Smooth muscle cell (in vitro differentiated cells): ENCODE measurements around the gene ASPN. TPM values are rescaled to one million over a fixed set of nuclear protein-coding genes. Genes with fewer than 3 reads are reported as not detected.

Experiments used
- DNase-seq: peaks from one replicate; lab custom pipeline; 2025; ENCODE audit not compliant: unreplicated experiment; lab: John Stamatoyannopoulos, UW
- H2AFZ ChIP-seq: fragments of 200-600 bp; sonication (generic); 2 replicates; pipeline ENCODE4 v1.6.0; 2016; ENCODE audit warnings: antibody characterized with exemption, low read depth, mild to moderate bottlenecking
- H3F3A ChIP-seq: fragments of 200-600 bp; sonication (generic); 2 replicates; pipeline ENCODE4 v1.6.0; 2017; ENCODE audit warnings: antibody characterized with exemption, low read depth
- H3K27ac ChIP-seq: fragments of 200-600 bp; sonication (generic); 2 replicates; pipeline ENCODE4 v1.5.1; 2016; ENCODE audit warnings: low read depth, mild to moderate bottlenecking
- H3K27me3 ChIP-seq: fragments of 200-600 bp; sonication (generic); 2 replicates; pipeline ENCODE4 v1.6.1; 2016; ENCODE audit warnings: low read depth, mild to moderate bottlenecking
- H3K36me3 ChIP-seq: fragments of 200-600 bp; sonication (generic); 2 replicates; pipeline ENCODE4 v1.5.1; 2016; ENCODE audit warnings: low read depth
- H3K4me1 ChIP-seq: fragments of 200-600 bp; sonication (generic); 2 replicates; pipeline ENCODE4 v1.5.1; 2016; ENCODE audit warnings: low read depth
- H3K4me2 ChIP-seq: fragments of 200-600 bp; sonication (generic); 2 replicates; pipeline ENCODE4 v1.6.0; 2016; ENCODE audit warnings: mild to moderate bottlenecking
- H3K4me3 ChIP-seq: fragments of 200-600 bp; sonication (generic); 2 replicates; pipeline ENCODE4 v1.5.1; 2016; ENCODE audit warnings: mild to moderate bottlenecking
- H3K79me2 ChIP-seq: fragments of 200-600 bp; sonication (generic); 2 replicates; pipeline ENCODE4 v1.6.0; 2016; ENCODE audit warnings: low read depth, mild to moderate bottlenecking
- H3K9ac ChIP-seq: fragments of 200-600 bp; sonication (generic); 2 replicates; pipeline ENCODE4 v1.6.0; 2016; ENCODE audit warnings: low read depth
- H3K9me3 ChIP-seq: fragments of 200-600 bp; sonication (generic); replicated peaks from 2 replicates; pipeline ENCODE4 v1.5.1; 2016; ENCODE audit warnings: low read depth
- H4K20me1 ChIP-seq: fragments of 200-600 bp; sonication (generic); 2 replicates; pipeline ENCODE4 v1.6.0; 2016; ENCODE audit warnings: low read depth
- CTCF ChIP-seq: fragments of 200-600 bp; sonication (generic); IDR thresholded peaks from 2 replicates; pipeline ENCODE4 v1.5.1; 2017; ENCODE audit warnings: borderline replicate concordance, mild to moderate bottlenecking, antibody characterized with exemption; ENCODE audit not compliant: insufficient read depth, poor library complexity, severe bottlenecking
- WGBS: methylation state at CpG from one replicate; pipeline ENCODE4 v1.1.7; 2016; ENCODE audit warnings: low lambda C conversion rate; 5-methylcytosine and 5-hydroxymethylcytosine counted together
- polyA plus RNA-seq: library from polyadenylated mRNA; unstranded; fragments of >200 nt; fragmentation: Nextera tagmentation; extraction: Ambion mirVana; gene quantifications from 2 replicates; pipeline ENCODE4 v1.2.1, GENCODE V29; 2016
- total RNA-seq: library from RNA; depleted of rRNA; stranded (reverse); fragments of >200 nt; gene quantifications from 2 replicates; pipeline ENCODE4 v1.2.3, GENCODE V29; 2014

The ASPN gene
- total and polyA plus RNA-seq, 2 experiments from 2014 or later = 17.0 to 30.0 TPM

GRCh38 chr9:92476962-92477361 lies 5.3 kb downstream of the ASPN start:
- no peak overlapping the region for H3K27ac ChIP-seq
- H3K4me3 ChIP-seq = no peak overlapping the region
- WGBS = 100% methylated on average over 1 of the region's 1 CpG
- no peak for DNase-seq
- no peaks in the 10 kb centered on the region for H3K9me3 ChIP-seq
- peaks cover 17% of the 10 kb centered on the region for H3F3A ChIP-seq
- H3K9ac ChIP-seq = no peak overlapping the region
- no peaks in the 10 kb centered on the region for H4K20me1 ChIP-seq
- peaks cover 21% of the 10 kb centered on the region for H3K4me1 ChIP-seq
- no peak for TF ChIP-seq CTCF
- no peak overlapping the region for H3K4me2 ChIP-seq
- no peak overlapping the region for H2AFZ ChIP-seq
- H3K36me3 ChIP-seq = no peaks in the 10 kb centered on the region
- no peaks in the 10 kb centered on the region for H3K27me3 ChIP-seq
- H3K79me2 ChIP-seq = peaks cover 10% of the 10 kb centered on the region

- Histone ChIP-seq H4K20me1 (no peaks in the 10 kb centered on the region), H3K79me2 (peaks cover 10% of the 10 kb centered on the region), H3K4me2 (no peak overlapping the region), H3K9me3 (no peaks in the 10 kb centered on the region), H3K4me1 (peaks cover 3% of the 10 kb centered on the region), H3F3A (peaks cover 10% of the 10 kb centered on the region), H3K9ac (no peak overlapping the region), H3K4me3 (no peak overlapping the region), H3K36me3 (no peaks in the 10 kb centered on the region), H3K27ac (no peak overlapping the region), H2AFZ (no peak overlapping the region), H3K27me3 (no peaks in the 10 kb centered on the region)
- TF ChIP-seq CTCF = no peak
- 96% methylated on average over 3 of the region's 3 CpGs for WGBS
- no peak for DNase-seq
Observed at GRCh38 chr9:92474587-92474986, 7.7 kb downstream of the ASPN start.

- no peaks in the 10 kb centered on the region for H3K27me3 ChIP-seq
- no peak overlapping the region for H3K4me3 ChIP-seq
- no peaks in the 10 kb centered on the region for H3K4me1 ChIP-seq
- 86% methylated on average over 2 of the region's 2 CpGs for WGBS
- H4K20me1 ChIP-seq = no peaks in the 10 kb centered on the region
- H3K4me2 ChIP-seq = no peak overlapping the region
- H2AFZ ChIP-seq = no peak overlapping the region
- no peak for DNase-seq
- H3K36me3 ChIP-seq = no peaks in the 10 kb centered on the region
- peaks cover 32% of the 10 kb centered on the region for H3F3A ChIP-seq
- no peaks in the 10 kb centered on the region for H3K9me3 ChIP-seq
- no peak for TF ChIP-seq CTCF
- H3K27ac ChIP-seq = peak overlapping the region; percentile 42
- no peaks in the 10 kb centered on the region for H3K79me2 ChIP-seq
- no peak overlapping the region for H3K9ac ChIP-seq
Observed at GRCh38 chr9:92468206-92468605, 14.1 kb downstream of the ASPN start.

- H3K27me3 ChIP-seq = no peaks in the 10 kb centered on the region
- peak overlapping the region; percentile 42 for H3K27ac ChIP-seq
- no peaks in the 10 kb centered on the region for H3K79me2 ChIP-seq
- no peak for TF ChIP-seq CTCF
- H3K4me3 ChIP-seq = no peak overlapping the region
- no peaks in the 10 kb centered on the region for H3K4me1 ChIP-seq
- 86% methylated on average over 2 of the region's 2 CpGs for WGBS
- no peak overlapping the region for H3K4me2 ChIP-seq
- no peaks in the 10 kb centered on the region for H4K20me1 ChIP-seq
- no peak overlapping the region for H3K9ac ChIP-seq
- H3F3A ChIP-seq = peaks cover 32% of the 10 kb centered on the region
- DNase-seq = no peak
- H3K36me3 ChIP-seq = no peaks in the 10 kb centered on the region
- H2AFZ ChIP-seq = no peak overlapping the region
- no peaks in the 10 kb centered on the region for H3K9me3 ChIP-seq
Observed at GRCh38 chr9:92467511-92467910, 14.8 kb downstream of the ASPN start.
